ENCODE data around the gene ITGA8.

GRCh38 chr10:15562116-15562515 is 157.6 kb downstream of the ITGA8 start:
- no peak for TF ChIP-seq CTCF (IDR thresholded peaks at IDR 0.05; ENCODE audit: low read length)
- no peak for TF ChIP-seq EZH2 (IDR thresholded peaks at IDR 0.05; ENCODE audit: borderline replicate concordance, low read length)

All from OCI-LY1 (cell line).